Measurements from ENCODE around the gene KCTD21. TPM values are rescaled to one million over a fixed set of nuclear protein-coding genes. Genes with fewer than 3 reads are reported as not detected.

KCTD21 gene
- total RNA-seq, 1 experiment from 2014 or later: 9.7 TPM

DNA sequence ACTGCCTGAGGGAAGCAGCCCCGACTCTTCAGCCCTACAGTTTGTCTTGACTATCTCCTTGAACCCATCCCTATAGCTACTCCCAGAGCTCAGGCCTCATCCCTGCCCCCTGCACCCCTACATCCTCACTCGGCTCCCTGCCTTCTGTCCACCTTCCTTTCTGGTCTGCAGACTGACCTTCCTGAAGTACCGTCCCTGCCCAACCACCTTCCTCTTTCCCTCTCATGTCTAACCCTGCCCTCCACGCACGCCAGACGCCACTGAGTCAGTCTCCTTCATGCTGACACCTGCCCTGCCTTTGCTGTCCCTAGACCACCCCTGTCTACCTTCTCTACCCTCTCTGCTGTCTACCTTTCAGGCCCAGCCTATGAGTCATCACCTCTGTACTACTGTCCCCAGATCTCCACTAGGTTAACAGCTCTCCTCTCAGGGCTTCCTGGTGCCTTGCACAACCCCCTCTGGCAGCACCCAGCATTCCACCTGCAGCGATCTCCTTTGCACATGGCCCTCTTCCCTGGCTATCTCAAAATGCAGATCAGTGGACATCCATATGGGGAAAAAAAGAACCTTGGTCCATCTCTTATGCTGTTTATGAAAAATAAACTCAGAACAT is 8.9 kb downstream of the KCTD21 start:
- TF ChIP-seq, protein P1, sequence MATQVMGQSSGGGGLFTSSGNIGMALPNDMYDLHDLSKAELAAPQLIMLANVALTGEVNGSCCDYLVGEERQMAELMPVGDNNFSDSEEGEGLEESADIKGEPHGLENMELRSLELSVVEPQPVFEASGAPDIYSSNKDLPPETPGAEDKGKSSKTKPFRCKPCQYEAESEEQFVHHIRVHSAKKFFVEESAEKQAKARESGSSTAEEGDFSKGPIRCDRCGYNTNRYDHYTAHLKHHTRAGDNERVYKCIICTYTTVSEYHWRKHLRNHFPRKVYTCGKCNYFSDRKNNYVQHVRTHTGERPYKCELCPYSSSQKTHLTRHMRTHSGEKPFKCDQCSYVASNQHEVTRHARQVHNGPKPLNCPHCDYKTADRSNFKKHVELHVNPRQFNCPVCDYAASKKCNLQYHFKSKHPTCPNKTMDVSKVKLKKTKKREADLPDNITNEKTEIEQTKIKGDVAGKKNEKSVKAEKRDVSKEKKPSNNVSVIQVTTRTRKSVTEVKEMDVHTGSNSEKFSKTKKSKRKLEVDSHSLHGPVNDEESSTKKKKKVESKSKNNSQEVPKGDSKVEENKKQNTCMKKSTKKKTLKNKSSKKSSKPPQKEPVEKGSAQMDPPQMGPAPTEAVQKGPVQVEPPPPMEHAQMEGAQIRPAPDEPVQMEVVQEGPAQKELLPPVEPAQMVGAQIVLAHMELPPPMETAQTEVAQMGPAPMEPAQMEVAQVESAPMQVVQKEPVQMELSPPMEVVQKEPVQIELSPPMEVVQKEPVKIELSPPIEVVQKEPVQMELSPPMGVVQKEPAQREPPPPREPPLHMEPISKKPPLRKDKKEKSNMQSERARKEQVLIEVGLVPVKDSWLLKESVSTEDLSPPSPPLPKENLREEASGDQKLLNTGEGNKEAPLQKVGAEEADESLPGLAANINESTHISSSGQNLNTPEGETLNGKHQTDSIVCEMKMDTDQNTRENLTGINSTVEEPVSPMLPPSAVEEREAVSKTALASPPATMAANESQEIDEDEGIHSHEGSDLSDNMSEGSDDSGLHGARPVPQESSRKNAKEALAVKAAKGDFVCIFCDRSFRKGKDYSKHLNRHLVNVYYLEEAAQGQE (IDR thresholded peaks at IDR 0.05; ENCODE audit: insufficient read depth in 1 of 2, low read depth in 2 of 2, low read length in 1 of 2): no peak
- Histone ChIP-seq H3K9me3 (ENCODE audit: control insufficient read depth, insufficient read depth, low read depth, low read length) (no peaks in the 10 kb centered on the region), H3K27ac (ENCODE audit: low read length) (no peak overlapping the region), H3K27me3 (ENCODE audit: control insufficient read depth, insufficient read depth, low read length) (no peaks in the 10 kb centered on the region), H3K36me3 (ENCODE audit: control insufficient read depth, insufficient read depth, low read length) (no peaks in the 10 kb centered on the region), H3K4me1 (ENCODE audit: control insufficient read depth, insufficient read depth, low read length) (no peaks in the 10 kb centered on the region), H3K4me3 (ENCODE audit: low read depth in 2 of 2, low read length in 2 of 2) (no peak overlapping the region)
- ChIA-PET CTCF (no interaction called here), POLR2A (no interaction called here)
- in situ Hi-C loops (cut with HindIII; ENCODE audit: low pct_unique_long_range_greater_than_20kb, low sequenced_read_pairs) (no loop called here), intact Hi-C loops (cut with micrococcal nuclease; ENCODE audit: unreplicated experiment) (no loop called here)
- DNase-seq (ENCODE audit: low read depth, low spot score) (no peak), ATAC-seq (no peak; the same call in 1 of the 2 replicates)
- no TSS peak for BruUV-seq (replicated peaks)

DNA sequence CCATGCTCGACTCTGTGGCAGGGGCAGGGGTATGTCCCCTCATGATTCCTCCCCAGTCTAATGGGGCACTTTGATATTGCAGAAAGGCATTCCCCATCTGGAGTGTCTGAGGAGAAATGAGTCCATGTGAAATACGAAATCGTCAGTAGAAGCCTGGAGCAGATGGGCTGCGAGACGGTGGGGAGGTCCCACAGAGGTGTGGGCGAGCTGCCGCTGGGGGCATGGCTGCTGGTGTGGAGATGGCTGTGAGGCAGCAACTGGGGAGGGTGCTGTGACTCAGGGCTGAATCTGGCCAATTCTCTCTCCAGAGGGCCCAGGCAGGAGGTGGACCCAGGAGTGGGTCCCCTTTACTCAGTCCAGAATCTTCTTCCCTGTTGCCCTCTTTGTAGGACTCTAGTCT is 11.2 kb downstream of the KCTD21 start:
- H3K36me3 ChIP-seq (ENCODE audit: control insufficient read depth, insufficient read depth, low read length): no peaks in the 10 kb centered on the region
- POLR2A ChIA-PET: no interaction called here
- DNase-seq (ENCODE audit: low read depth, low spot score) (no peak), ATAC-seq (no peak)
- TF ChIP-seq, protein P1 (IDR thresholded peaks at IDR 0.05; ENCODE audit: insufficient read depth in 1 of 2, low read depth in 2 of 2, low read length in 1 of 2): no peak
- TF ChIP-seq, protein P2, sequence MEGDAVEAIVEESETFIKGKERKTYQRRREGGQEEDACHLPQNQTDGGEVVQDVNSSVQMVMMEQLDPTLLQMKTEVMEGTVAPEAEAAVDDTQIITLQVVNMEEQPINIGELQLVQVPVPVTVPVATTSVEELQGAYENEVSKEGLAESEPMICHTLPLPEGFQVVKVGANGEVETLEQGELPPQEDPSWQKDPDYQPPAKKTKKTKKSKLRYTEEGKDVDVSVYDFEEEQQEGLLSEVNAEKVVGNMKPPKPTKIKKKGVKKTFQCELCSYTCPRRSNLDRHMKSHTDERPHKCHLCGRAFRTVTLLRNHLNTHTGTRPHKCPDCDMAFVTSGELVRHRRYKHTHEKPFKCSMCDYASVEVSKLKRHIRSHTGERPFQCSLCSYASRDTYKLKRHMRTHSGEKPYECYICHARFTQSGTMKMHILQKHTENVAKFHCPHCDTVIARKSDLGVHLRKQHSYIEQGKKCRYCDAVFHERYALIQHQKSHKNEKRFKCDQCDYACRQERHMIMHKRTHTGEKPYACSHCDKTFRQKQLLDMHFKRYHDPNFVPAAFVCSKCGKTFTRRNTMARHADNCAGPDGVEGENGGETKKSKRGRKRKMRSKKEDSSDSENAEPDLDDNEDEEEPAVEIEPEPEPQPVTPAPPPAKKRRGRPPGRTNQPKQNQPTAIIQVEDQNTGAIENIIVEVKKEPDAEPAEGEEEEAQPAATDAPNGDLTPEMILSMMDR (IDR thresholded peaks at IDR 0.05): no peak
- TF ChIP-seq POLR2AphosphoS5 (IDR thresholded peaks at IDR 0.05; ENCODE audit: low read depth, low read length) (no peak), TCF7L2 (IDR thresholded peaks at IDR 0.05; ENCODE audit: low read depth, low read length) (no peak), SIN3A (IDR thresholded peaks at IDR 0.05; ENCODE audit: borderline replicate concordance, insufficient read depth, low read depth, low read length) (no peak)
- BruUV-seq (replicated peaks): no TSS peak
- in situ Hi-C loops (cut with HindIII; ENCODE audit: low pct_unique_long_range_greater_than_20kb, low sequenced_read_pairs) (no loop called here), intact Hi-C loops (cut with micrococcal nuclease; ENCODE audit: unreplicated experiment) (no loop called here)
- H3K27me3 ChIP-seq (ENCODE audit: control insufficient read depth, insufficient read depth, low read length): no peaks in the 10 kb centered on the region
- H3K4me3 ChIP-seq (ENCODE audit: low read depth in 2 of 2, low read length in 2 of 2): no peak overlapping the region
- no peaks in the 10 kb centered on the region for H3K9me3 ChIP-seq (ENCODE audit: control insufficient read depth, insufficient read depth, low read depth, low read length)
- no peak overlapping the region for H3K27ac ChIP-seq (ENCODE audit: low read length)
- CTCF ChIA-PET: no interaction called here
- H3K4me1 ChIP-seq (ENCODE audit: control insufficient read depth, insufficient read depth, low read length): no peaks in the 10 kb centered on the region

Data from Panc1 (cell line).